Measurements from ENCODE around the gene TTBK2.
"Not testable (repeated sequence)": the region's sequence is repeated elsewhere in the genome, so short reads cannot be mapped to it uniquely, and the experiment has no call there.

Gene TTBK2

GRCh38 chr15:42920519-42921341 is at the start of gene TTBK2:
Gene TTBK2, minus strand, starts transcription at chr15:42920778. Its CDS starts 42,161 bp downstream, at chr15:42878617.
- peak within 1 kb of the TSS; percentile 73 for H3K4me3 ChIP-seq (replicated peaks; ENCODE audit: low read depth, low read length)
- DNase-seq (ENCODE audit: extremely low read depth, insufficient read length): peak; percentile 96
- H3K36me3 ChIP-seq (ENCODE audit: control insufficient read depth, insufficient read depth, low read length): no peaks in the 10 kb centered on the region
- no peak for TF ChIP-seq CTCF (IDR thresholded peaks at IDR 0.05; ENCODE audit: insufficient read depth, low read length, poor library complexity, severe bottlenecking)
- no peaks in the 10 kb centered on the region for H3K27me3 ChIP-seq (replicated peaks; ENCODE audit: control insufficient read depth, insufficient read depth, low read length)

GRCh38 chr15:42964476-42964875 is 43.9 kb upstream of the TTBK2 start:
- Histone ChIP-seq H3K4me3 (replicated peaks; ENCODE audit: low read depth, low read length) (no peak overlapping the region), H3K36me3 (ENCODE audit: control insufficient read depth, insufficient read depth, low read length) (no peaks in the 10 kb centered on the region; the same call in 1 of the 2 replicates), H3K27me3 (replicated peaks; ENCODE audit: control insufficient read depth, insufficient read depth, low read length) (no peaks in the 10 kb centered on the region)
- DNase-seq (ENCODE audit: extremely low read depth, insufficient read length): no peak
- no peak for TF ChIP-seq CTCF (IDR thresholded peaks at IDR 0.05; ENCODE audit: insufficient read depth, low read length, poor library complexity, severe bottlenecking)

- Histone ChIP-seq H3K27me3 (replicated peaks; ENCODE audit: control insufficient read depth, insufficient read depth, low read length) (no peaks in the 10 kb centered on the region), H3K4me3 (replicated peaks; ENCODE audit: low read depth, low read length) (no peak overlapping the region), H3K36me3 (ENCODE audit: control insufficient read depth, insufficient read depth, low read length) (peaks cover 6% of the 10 kb centered on the region)
- no peak for TF ChIP-seq CTCF (IDR thresholded peaks at IDR 0.05; ENCODE audit: insufficient read depth, low read length, poor library complexity, severe bottlenecking)
- no peak for DNase-seq (ENCODE audit: extremely low read depth, insufficient read length)
These were observed 34.9 kb upstream of the TTBK2 start for GRCh38 chr15:42955518-42955917.

- no peak overlapping the region for H3K4me3 ChIP-seq (replicated peaks; ENCODE audit: low read depth, low read length)
- H3K36me3 ChIP-seq (ENCODE audit: control insufficient read depth, insufficient read depth, low read length): peaks cover 6% of the 10 kb centered on the region
- H3K27me3 ChIP-seq (replicated peaks; ENCODE audit: control insufficient read depth, insufficient read depth, low read length): no peaks in the 10 kb centered on the region
- no peak for DNase-seq (ENCODE audit: extremely low read depth, insufficient read length)
- no peak for TF ChIP-seq CTCF (IDR thresholded peaks at IDR 0.05; ENCODE audit: insufficient read depth, low read length, poor library complexity, severe bottlenecking)
These were observed 33.7 kb upstream of the TTBK2 start for GRCh38 chr15:42954291-42954690.

GRCh38 chr15:42948898-42949297 is 28.3 kb upstream of the TTBK2 start:
- H3K36me3 ChIP-seq (ENCODE audit: control insufficient read depth, insufficient read depth, low read length); H3K4me3 ChIP-seq (replicated peaks; ENCODE audit: low read depth, low read length); H3K27me3 ChIP-seq (replicated peaks; ENCODE audit: control insufficient read depth, insufficient read depth, low read length); DNase-seq (ENCODE audit: extremely low read depth, insufficient read length): not testable (repeated sequence)

- no peak for TF ChIP-seq CTCF (IDR thresholded peaks at IDR 0.05; ENCODE audit: insufficient read depth, low read length, poor library complexity, severe bottlenecking)
- DNase-seq (ENCODE audit: extremely low read depth, insufficient read length): no peak
- no peak overlapping the region for H3K4me3 ChIP-seq (replicated peaks; ENCODE audit: low read depth, low read length)
These were observed 19.9 kb upstream of the TTBK2 start for GRCh38 chr15:42940527-42940926.

More at GRCh38 chr15:42940527-42940926, 19.9 kb upstream of the TTBK2 start:
- Histone ChIP-seq H3K27me3 (replicated peaks; ENCODE audit: control insufficient read depth, insufficient read depth, low read length) (no peaks in the 10 kb centered on the region), H3K36me3 (ENCODE audit: control insufficient read depth, insufficient read depth, low read length) (peaks cover 1% of the 10 kb centered on the region; the same call in 1 of the 2 replicates)
